Measurements from ENCODE around the gene VPS16.

Gene VPS16

GRCh38 chr20:2840138-2840966 is at the start of gene VPS16, which contains the start of gene PCED1A:
Gene VPS16 (plus strand): TSS chr20:2840745. CDS start chr20:2840775, 30 bp downstream.
Gene PCED1A (minus strand): TSS chr20:2840655. CDS start chr20:2839912, 743 bp downstream.
- DNase-seq (ENCODE audit: low read depth), result no peak
- no peak for TF ChIP-seq CTCF (IDR thresholded peaks at IDR 0.05; ENCODE audit: control insufficient read depth, insufficient read depth, low read depth, low read length, missing control alignments)
- H3K4me3 ChIP-seq (ENCODE audit: control insufficient read depth, low read depth, low read length), result peak within 1 kb of the TSS; percentile 92

DNA sequence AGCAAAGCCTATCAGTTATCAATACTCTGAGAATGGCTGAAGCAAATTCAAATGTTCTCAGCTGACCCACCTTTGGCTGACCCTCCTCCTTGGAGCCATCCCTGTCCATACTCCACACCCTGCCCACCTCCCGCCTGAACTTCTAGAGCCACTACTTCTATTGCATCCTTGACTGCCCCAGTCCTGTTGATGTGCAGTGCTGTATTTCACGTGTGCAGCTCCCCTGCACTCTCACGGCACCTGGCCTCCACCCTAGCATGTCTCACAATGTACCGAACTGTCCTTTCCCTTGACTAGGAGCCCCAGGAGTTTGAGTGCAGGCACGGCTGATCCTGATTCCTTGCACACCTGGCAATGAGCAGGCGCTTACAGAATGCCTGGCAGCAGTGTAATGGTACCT is 47.1 kb upstream of the VPS16 start:
- H3K4me3 ChIP-seq (ENCODE audit: control insufficient read depth, low read depth, low read length), result no peak overlapping the region
- TF ChIP-seq CTCF (IDR thresholded peaks at IDR 0.05; ENCODE audit: control insufficient read depth, insufficient read depth, low read depth, low read length, missing control alignments), result no peak
- DNase-seq (ENCODE audit: low read depth), result no peak

- no peak for TF ChIP-seq CTCF (IDR thresholded peaks at IDR 0.05; ENCODE audit: control insufficient read depth, insufficient read depth, low read depth, low read length, missing control alignments)
- DNase-seq (ENCODE audit: low read depth), result no peak
- H3K4me3 ChIP-seq (ENCODE audit: control insufficient read depth, low read depth, low read length), result no peak overlapping the region
Observed at GRCh38 chr20:2794202-2794748, 46.3 kb upstream of the VPS16 start.

GRCh38 chr20:2794866-2795447 is 45.6 kb upstream of the VPS16 start:
- no peak for DNase-seq (ENCODE audit: low read depth)
- H3K4me3 ChIP-seq (ENCODE audit: control insufficient read depth, low read depth, low read length), result no peak overlapping the region
- TF ChIP-seq CTCF (IDR thresholded peaks at IDR 0.05; ENCODE audit: control insufficient read depth, insufficient read depth, low read depth, low read length, missing control alignments), result no peak

- no peak for TF ChIP-seq CTCF (IDR thresholded peaks at IDR 0.05; ENCODE audit: control insufficient read depth, insufficient read depth, low read depth, low read length, missing control alignments)
- no peak for DNase-seq (ENCODE audit: low read depth)
- no peak overlapping the region for H3K4me3 ChIP-seq (ENCODE audit: control insufficient read depth, low read depth, low read length)
Observed at GRCh38 chr20:2795451-2795850, 45.1 kb upstream of the VPS16 start.

DNA sequence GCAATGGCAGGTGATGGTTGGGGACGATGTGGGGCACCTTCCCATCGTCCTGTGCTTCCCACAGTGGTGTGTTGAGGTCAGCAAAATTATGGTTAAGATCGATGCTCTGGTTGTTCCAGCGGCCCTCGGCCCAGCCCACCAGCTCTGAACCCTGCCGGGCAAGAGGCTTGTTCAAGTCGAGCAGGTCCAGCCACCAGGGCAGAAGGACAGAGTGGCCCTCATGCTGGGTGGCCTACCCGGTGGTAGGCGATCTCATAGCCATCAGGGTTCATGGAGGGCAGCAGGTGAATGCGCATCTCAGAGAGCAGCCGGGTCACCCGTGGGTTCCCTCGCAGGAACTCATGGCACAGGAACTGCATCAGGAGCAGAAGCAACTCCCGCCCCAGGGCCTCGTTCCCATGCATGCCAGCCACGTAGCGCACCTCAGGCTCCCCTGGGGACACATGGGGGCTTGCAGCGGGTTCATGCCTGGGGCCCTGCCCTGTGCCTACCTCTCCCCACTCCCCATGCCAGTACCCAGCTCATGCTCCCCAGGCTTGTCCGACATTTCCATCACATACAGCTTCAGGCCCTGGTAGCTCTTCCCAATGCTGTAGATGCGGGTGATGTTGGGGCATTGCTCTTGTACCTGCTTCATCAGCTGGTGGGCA is 44.4 kb upstream of the VPS16 start:
- H3K4me3 ChIP-seq (ENCODE audit: control insufficient read depth, low read depth, low read length), result no peak overlapping the region
- no peak for DNase-seq (ENCODE audit: low read depth)
- TF ChIP-seq CTCF (IDR thresholded peaks at IDR 0.05; ENCODE audit: control insufficient read depth, insufficient read depth, low read depth, low read length, missing control alignments), result no peak

Measured in AG09309 (cell line).